Activated naive CD8-positive, alpha-beta T cell treated with anti-CD3 and anti-CD28 coated beads, Interleukin-2, amount 50 U/mL, for 24 hours (primary cell): Measurements from ENCODE around the gene FMC1.

Experiments used
- ATAC-seq: fragments of 150-1000 bp; cut with Tn5 transposase; one replicate; pipeline ENCODE4 v1.10.0; 2021
- DNase-seq: peaks from one replicate; pipeline ENCODE4 v3.0.0; 2021
- H3K27ac Mint-ChIP-seq: one replicate; pipeline ENCODE4 v1.8.0; 2021; ENCODE audit warnings: mild to moderate bottlenecking, mixed read lengths
- H3K27me3 Mint-ChIP-seq: one replicate; pipeline ENCODE4 v1.8.0; 2021; ENCODE audit warnings: mixed read lengths
- H3K36me3 Mint-ChIP-seq: one replicate; pipeline ENCODE4 v1.8.0; 2021; ENCODE audit warnings: low read depth, mixed read lengths
- H3K4me1 Mint-ChIP-seq: one replicate; pipeline ENCODE4 v1.8.0; 2021; ENCODE audit warnings: mixed read lengths
- H3K4me3 Mint-ChIP-seq: one replicate; pipeline ENCODE4 v1.8.0; 2021; ENCODE audit warnings: mild to moderate bottlenecking, moderate library complexity, mixed read lengths
- H3K9me3 Mint-ChIP-seq: one replicate; pipeline ENCODE4 v1.8.0; 2021; ENCODE audit warnings: mixed read lengths

Gene FMC1

GRCh38 chr7:139358541-139359365, 17.6 kb downstream of the FMC1 start:
- DNase-seq, result peak; percentile 47
- H3K4me3 Mint-ChIP-seq, result peak overlapping the region; percentile 91
- peaks cover 32% of the 10 kb centered on the region for H3K4me1 Mint-ChIP-seq
- H3K36me3 Mint-ChIP-seq, result peaks cover 36% of the 10 kb centered on the region
- no peaks in the 10 kb centered on the region for H3K27me3 Mint-ChIP-seq
- no peaks in the 10 kb centered on the region for H3K9me3 Mint-ChIP-seq
- H3K27ac Mint-ChIP-seq, result peak overlapping the region; percentile 96
- ATAC-seq, result no peak

DNA sequence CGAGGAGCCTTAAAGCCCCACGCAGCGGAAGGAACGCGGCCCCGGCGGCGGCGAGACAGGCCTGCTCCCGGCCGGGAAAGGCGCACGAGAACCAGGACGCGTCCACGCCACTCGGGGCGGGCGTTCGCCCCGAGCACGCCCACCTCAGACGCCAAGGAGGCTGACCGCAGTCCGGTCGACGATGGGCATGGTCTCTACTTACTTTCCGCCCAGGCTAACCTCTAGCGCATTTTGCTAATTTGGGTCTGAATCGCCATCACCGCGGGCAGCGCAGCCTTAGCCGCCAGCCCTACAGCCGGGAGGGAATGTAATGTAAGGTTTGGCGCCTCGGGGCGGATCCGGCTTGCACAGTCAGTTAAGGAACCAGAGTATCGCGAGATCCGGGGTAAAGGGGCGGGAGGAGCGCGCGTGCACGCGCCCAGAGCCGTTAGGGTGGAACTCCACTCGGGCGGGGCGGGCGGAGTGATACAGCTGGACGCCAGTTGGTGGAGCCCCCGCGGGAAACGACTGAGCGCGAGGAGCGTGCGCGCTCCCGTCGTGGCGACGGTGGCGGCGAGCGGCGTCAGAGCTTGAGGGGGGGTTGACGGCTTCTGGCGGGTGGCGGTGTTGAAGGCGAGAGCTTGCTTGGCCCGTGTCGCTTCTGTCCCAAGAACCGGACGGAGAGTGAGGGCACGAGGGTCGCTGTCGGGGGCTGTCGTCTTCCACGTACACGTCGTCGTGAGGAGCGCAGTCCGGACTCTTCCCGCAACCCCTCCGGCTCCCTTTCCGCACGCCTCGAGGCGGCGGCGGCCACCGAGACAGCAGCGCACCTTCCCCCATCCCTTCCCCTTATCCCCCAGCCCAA, 18.5 kb downstream of the FMC1 start, which contains the start of gene LUC7L2:
Gene LUC7L2 (plus strand): TSS at position 529 of the 844 bp plus-strand sequence. CDS start 368 bp downstream, outside the sequence.
- ATAC-seq, result peak; percentile 81
- peaks cover 36% of the 10 kb centered on the region for H3K36me3 Mint-ChIP-seq

GRCh38 chr7:139360210-139360947, 19.2 kb downstream of the FMC1 start:
- Mint-ChIP-seq H3K27me3 (no peaks in the 10 kb centered on the region), H3K4me1 (peaks cover 45% of the 10 kb centered on the region), H3K9me3 (no peaks in the 10 kb centered on the region), H3K27ac (peak overlapping the region; percentile 96), H3K36me3 (peaks cover 44% of the 10 kb centered on the region), H3K4me3 (peak overlapping the region; percentile 91)
- DNase-seq (peak; percentile 98), ATAC-seq (peak; percentile 87)

More for the DNA sequence above, 18.5 kb downstream of the FMC1 start, which contains the start of gene LUC7L2:
- peak; percentile 99 for DNase-seq
- no peaks in the 10 kb centered on the region for H3K27me3 Mint-ChIP-seq
- H3K4me3 Mint-ChIP-seq, result peak within 1 kb of the TSS; percentile 91
- peak within 1 kb of the TSS; percentile 96 for H3K27ac Mint-ChIP-seq
- no peaks in the 10 kb centered on the region for H3K9me3 Mint-ChIP-seq
- H3K4me1 Mint-ChIP-seq, result peaks cover 37% of the 10 kb centered on the region

GRCh38 chr7:139360948-139361307, 19.8 kb downstream of the FMC1 start:
- Mint-ChIP-seq H3K27ac (peak overlapping the region; percentile 96), H3K4me3 (peak overlapping the region; percentile 91), H3K27me3 (no peaks in the 10 kb centered on the region), H3K36me3 (peaks cover 45% of the 10 kb centered on the region), H3K9me3 (no peaks in the 10 kb centered on the region), H3K4me1 (peaks cover 50% of the 10 kb centered on the region)
- ATAC-seq (no peak), DNase-seq (no peak)

DNA sequence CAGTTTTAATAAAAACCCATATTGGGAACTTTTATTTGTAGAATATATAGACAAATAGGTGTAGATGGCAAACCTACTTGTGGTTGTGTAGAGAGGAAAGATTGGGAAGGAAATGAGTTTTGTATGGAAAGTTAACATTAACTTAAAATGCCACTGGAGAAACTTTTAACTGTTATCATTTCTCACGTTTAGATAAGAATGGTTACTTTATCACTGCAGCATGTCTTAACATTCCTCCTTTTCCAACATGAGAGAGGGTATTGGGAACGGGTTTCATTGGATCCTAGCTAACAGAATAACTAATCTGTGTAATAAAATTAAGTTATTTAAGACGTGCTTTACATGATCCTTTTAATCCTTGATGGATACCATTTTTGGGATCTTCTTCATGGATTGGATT, 20.4 kb downstream of the FMC1 start:
- no peak for ATAC-seq
- no peak for DNase-seq
- Mint-ChIP-seq H3K27me3 (no peaks in the 10 kb centered on the region), H3K4me1 (peaks cover 55% of the 10 kb centered on the region), H3K27ac (peak overlapping the region; percentile 96), H3K36me3 (peaks cover 45% of the 10 kb centered on the region), H3K9me3 (no peaks in the 10 kb centered on the region), H3K4me3 (peak overlapping the region; percentile 91)

GRCh38 chr7:139362302-139362701, 21.2 kb downstream of the FMC1 start:
- H3K4me1 Mint-ChIP-seq, result peaks cover 60% of the 10 kb centered on the region
- peak overlapping the region; percentile 83 for H3K27ac Mint-ChIP-seq
- peak overlapping the region; percentile 91 for H3K4me3 Mint-ChIP-seq

DNA sequence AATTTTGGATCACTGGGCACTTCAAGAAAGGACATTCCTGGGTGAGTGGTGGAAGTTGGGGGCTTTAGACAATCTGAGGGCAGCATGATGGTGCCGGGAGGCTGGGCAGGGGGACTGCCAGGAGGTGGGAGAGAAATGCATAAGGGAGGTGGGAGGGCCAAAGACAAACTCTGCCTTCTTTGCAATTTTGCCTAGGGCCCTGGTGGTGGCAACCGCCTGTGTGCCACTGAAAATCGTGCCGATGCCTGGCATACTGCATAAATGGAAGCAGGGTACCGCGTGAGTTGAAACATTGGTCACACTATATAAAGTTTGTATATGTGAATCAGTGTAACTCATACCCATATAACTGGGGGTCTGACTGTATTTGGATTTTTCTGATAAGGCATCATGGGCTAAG, 21.8 kb downstream of the FMC1 start:
- Mint-ChIP-seq H3K27me3 (no peaks in the 10 kb centered on the region), H3K36me3 (peaks cover 52% of the 10 kb centered on the region), H3K9me3 (no peaks in the 10 kb centered on the region), H3K4me3 (peak overlapping the region; percentile 91), H3K27ac (peak overlapping the region; percentile 83), H3K4me1 (peaks cover 64% of the 10 kb centered on the region)
- no peak for DNase-seq
- ATAC-seq, result no peak

More at GRCh38 chr7:139362302-139362701, 21.2 kb downstream of the FMC1 start:
- Mint-ChIP-seq H3K27me3 (no peaks in the 10 kb centered on the region), H3K36me3 (peaks cover 45% of the 10 kb centered on the region), H3K9me3 (no peaks in the 10 kb centered on the region)
- ATAC-seq (no peak), DNase-seq (no peak)

- Mint-ChIP-seq H3K27me3 (no peaks in the 10 kb centered on the region), H3K4me3 (no peak overlapping the region), H3K4me1 (peaks cover 75% of the 10 kb centered on the region), H3K9me3 (no peaks in the 10 kb centered on the region), H3K36me3 (peaks cover 56% of the 10 kb centered on the region), H3K27ac (peak overlapping the region; percentile 14)
- DNase-seq (no peak), ATAC-seq (no peak)
These were observed 24.2 kb downstream of the FMC1 start for GRCh38 chr7:139365336-139365735.

DNA sequence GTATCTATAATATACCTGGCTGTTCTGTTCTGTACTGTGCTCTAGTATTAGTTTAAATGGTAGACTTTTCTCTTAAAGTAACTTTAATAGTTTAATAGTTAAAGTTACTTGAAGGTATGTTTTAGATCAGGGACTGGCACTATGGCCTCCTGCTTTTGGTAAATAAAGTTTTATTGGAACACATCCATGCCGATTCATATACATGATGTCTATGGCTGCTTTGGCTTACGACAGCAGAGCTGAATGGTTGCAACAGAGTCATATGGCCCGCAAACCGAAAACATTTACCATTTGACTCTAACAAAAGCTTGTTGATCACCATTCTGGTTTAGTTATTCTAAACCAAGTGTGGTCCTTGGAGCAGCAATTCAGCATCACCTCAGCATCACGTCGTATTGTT, 25.3 kb downstream of the FMC1 start:
- Mint-ChIP-seq H3K27me3 (no peaks in the 10 kb centered on the region), H3K9me3 (no peaks in the 10 kb centered on the region), H3K4me3 (no peak overlapping the region), H3K27ac (no peak overlapping the region), H3K4me1 (peaks cover 81% of the 10 kb centered on the region), H3K36me3 (peaks cover 56% of the 10 kb centered on the region)
- DNase-seq (no peak), ATAC-seq (no peak)

DNA sequence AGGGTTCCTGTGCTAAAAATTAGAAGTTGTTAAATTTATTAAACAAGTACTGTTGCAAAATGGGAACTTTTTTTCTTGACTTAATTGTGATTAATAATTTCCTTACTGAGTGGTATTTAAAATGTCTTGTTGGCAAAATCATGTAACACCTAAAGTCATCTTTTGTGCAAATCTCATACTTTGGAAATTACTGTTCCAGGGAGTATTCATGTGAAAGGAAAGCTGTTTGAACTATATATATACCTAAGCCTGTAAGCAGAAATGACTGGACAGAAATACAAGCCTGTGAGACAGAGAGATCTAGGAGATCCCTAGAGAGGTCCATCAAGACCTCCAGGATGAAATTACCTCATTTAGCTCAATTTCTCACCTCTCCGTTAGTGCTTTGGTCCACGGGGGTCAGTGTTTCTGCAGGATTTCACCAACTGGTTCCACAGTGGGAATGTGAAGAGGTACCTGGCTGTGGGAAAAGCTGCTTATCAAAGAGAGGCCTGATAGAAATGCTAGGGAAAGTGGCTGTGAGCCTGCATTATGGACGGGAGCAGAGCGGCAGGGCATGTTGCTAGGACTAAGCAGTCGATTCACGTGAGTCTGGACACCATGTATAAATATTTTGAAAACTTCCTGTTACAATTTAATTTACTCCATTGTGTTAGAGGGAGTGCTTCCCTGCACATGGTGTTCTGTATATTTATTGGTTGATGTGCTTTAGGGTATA, 26.5 kb downstream of the FMC1 start:
- H3K9me3 Mint-ChIP-seq, result no peaks in the 10 kb centered on the region
- peaks cover 49% of the 10 kb centered on the region for H3K36me3 Mint-ChIP-seq
- H3K4me1 Mint-ChIP-seq, result peaks cover 79% of the 10 kb centered on the region
- H3K4me3 Mint-ChIP-seq, result no peak overlapping the region
- H3K27ac Mint-ChIP-seq, result peak overlapping the region; percentile 41
- no peaks in the 10 kb centered on the region for H3K27me3 Mint-ChIP-seq
- no peak for DNase-seq
- no peak for ATAC-seq

DNA sequence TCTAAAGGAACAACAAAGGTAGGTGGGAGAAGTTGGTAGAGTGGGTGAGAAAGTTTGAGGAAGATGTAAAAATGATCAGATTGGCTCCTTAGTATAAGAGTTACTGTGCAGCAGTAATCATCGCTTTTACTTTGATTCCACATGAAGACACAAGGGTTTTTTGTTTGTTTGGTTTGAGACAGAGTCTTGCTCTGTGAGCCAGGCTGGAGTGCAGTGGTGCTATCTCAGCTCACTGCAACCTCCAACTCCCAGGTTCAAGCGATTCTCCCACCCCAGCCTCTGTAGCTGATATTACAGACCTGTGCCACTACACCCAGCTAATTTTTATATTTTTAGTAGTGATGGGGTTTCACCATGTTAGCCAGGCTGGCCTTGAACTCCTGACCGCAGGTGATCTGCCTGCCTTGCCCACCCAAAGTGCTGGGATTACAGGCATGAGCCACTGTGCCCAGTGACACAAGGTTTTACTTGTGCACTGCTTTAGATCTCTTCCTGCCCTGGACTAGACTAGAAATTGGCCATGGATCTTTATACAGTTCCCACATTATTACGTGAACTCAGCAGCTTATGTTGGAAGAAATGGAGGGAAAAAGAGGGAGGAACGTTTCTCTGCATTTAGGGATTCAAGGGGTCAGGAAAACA, 29.3 kb downstream of the FMC1 start:
- ATAC-seq (no peak), DNase-seq (no peak)
- H3K4me1 Mint-ChIP-seq, result peaks cover 60% of the 10 kb centered on the region
- no peaks in the 10 kb centered on the region for H3K9me3 Mint-ChIP-seq
- no peaks in the 10 kb centered on the region for H3K27me3 Mint-ChIP-seq
- H3K27ac Mint-ChIP-seq, result peak overlapping the region; percentile 29
- H3K4me3 Mint-ChIP-seq, result no peak overlapping the region
- peaks cover 37% of the 10 kb centered on the region for H3K36me3 Mint-ChIP-seq

DNA sequence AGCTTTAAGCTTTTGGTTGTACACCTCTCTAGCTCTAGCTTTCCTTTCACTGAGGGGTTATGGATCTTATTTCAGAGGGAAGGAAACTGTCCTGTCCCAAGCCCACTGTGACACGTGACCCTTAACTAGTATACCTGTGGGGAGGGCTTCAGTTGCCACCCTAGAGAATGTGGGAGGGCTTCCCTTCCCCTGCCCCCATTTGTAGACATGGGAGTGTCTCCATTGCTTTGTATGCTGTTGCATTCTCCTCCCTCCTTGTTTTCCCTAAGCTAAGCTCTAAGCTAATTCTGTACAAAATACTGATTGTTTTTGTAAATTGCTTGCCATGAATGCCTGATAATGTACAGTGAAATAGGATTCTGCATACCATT, 29.8 kb downstream of the FMC1 start:
- Mint-ChIP-seq H3K4me1 (peaks cover 57% of the 10 kb centered on the region), H3K36me3 (peaks cover 35% of the 10 kb centered on the region), H3K27me3 (no peaks in the 10 kb centered on the region), H3K4me3 (no peak overlapping the region), H3K9me3 (no peaks in the 10 kb centered on the region), H3K27ac (peak overlapping the region; percentile 17)
- DNase-seq (no peak), ATAC-seq (peak; percentile 49)

GRCh38 chr7:139374246-139374645, 33.1 kb downstream of the FMC1 start:
- Mint-ChIP-seq H3K4me1 (peaks cover 42% of the 10 kb centered on the region), H3K27ac (no peak overlapping the region), H3K36me3 (peaks cover 44% of the 10 kb centered on the region), H3K4me3 (no peak overlapping the region), H3K27me3 (no peaks in the 10 kb centered on the region), H3K9me3 (no peaks in the 10 kb centered on the region)
- ATAC-seq (no peak), DNase-seq (no peak)
